HepG2 (cell line): Measurements from ENCODE around the gene AQP5. TPM values are rescaled to one million over a fixed set of nuclear protein-coding genes. Genes with fewer than 3 reads are reported as not detected.

Source experiments
- ATAC-seq: fragments of 200-7000 bp; cut with Tn5 transposase; 3 replicates; pipeline ENCODE4 v1.9.1; 2020; ENCODE audit warnings: mild to moderate bottlenecking, moderate library complexity
- BruUV-seq: library from RNA; stranded (reverse); fragments of 400-500 nt; replicated peaks from 2 replicates; lab custom pipeline; 2021; lab: Mats Ljungman, UMichigan
- CTCF ChIA-PET: fragments of 300-600 bp; formaldehyde crosslinking; extraction: SDS; loops from one replicate; lab custom pipeline; 2021; ENCODE audit warnings: low total read pairs, inconsistent platforms, low intra/inter-chr PET ratio; lab: Yijun Ruan, JAX
- POLR2A ChIA-PET: fragments of 350-600 bp; sonication (Branson Sonifier 250); formaldehyde crosslinking; loops from one replicate; lab custom pipeline; 2020; ENCODE audit warnings: antibody characterized with exemption, inconsistent platforms; lab: Yijun Ruan, JAX
- DNase-seq: peaks from one replicate; pipeline ENCODE4 v3.0.0-alpha.2; 2015; ENCODE audit warnings: low spot score
- FAIRE-seq: peaks from 3 replicates; lab custom pipeline; 2011; peaks lifted over from hg19 to GRCh38; lab: Jason Lieb, UNC
- H2AFZ ChIP-seq: one replicate; pipeline ENCODE4 v1.6.1; 2011; ENCODE audit warnings: low read length, inconsistent platforms
- H3K27ac ChIP-seq: fragments of 300-600 bp; 3 replicates; pipeline ENCODE4 v1.8.0; 2011; ENCODE audit warnings: mixed run types, mild to moderate bottlenecking, mixed read lengths, low read length, inconsistent platforms; ENCODE audit not compliant: insufficient read depth; ENCODE audit errors: extremely low read length
- H3K27me3 ChIP-seq, 2 experiments: fragments of 200-600 bp in 1 of 2; 2 replicates in 1 of 2; 3 replicates in 1 of 2; pipeline versions ENCODE4 v1.6.0 to v1.8.0; 2011; ENCODE audit warnings: low read length in 2 of 2, mild to moderate bottlenecking in 2 of 2, moderate library complexity in 2 of 2, inconsistent platforms in 1 of 2; ENCODE audit not compliant: insufficient read depth in 2 of 2, control insufficient read depth in 1 of 2
- H3K36me3 ChIP-seq, 2 experiments: fragments of 200-600 bp in 1 of 2; replicated peaks in 1 of 2; 2 replicates in 1 of 2; 3 replicates in 1 of 2; pipeline versions ENCODE4 v1.5.1 to v1.8.0; 2011; ENCODE audit warnings: low read length in 2 of 2, inconsistent platforms in 1 of 2; ENCODE audit not compliant: insufficient read depth in 2 of 2, control insufficient read depth in 1 of 2
- H3K4me1 ChIP-seq: 2 replicates; pipeline ENCODE4 v1.5.1; 2012; ENCODE audit warnings: low read length, inconsistent platforms; ENCODE audit not compliant: insufficient read depth
- H3K4me2 ChIP-seq: 2 replicates; pipeline ENCODE4 v1.6.0; 2011; ENCODE audit warnings: low read depth, low read length, inconsistent platforms
- H3K4me3 ChIP-seq, 3 experiments: fragments of 200-600 bp in 1 of 3; sonication (generic), shearing (Covaris generic) in 1 of 3; replicated peaks in 1 of 3; 2 replicates each; pipeline ENCODE4 v1.5.1; 2011 to 2016; ENCODE audit warnings: low read length in 3 of 3, inconsistent platforms in 2 of 3, low read depth in 2 of 3, mild to moderate bottlenecking in 2 of 3, control low read depth in 1 of 3, mixed read lengths in 1 of 3; ENCODE audit not compliant: insufficient read depth in 1 of 3
- H3K79me2 ChIP-seq: one replicate; pipeline ENCODE4 v1.6.1; 2011; ENCODE audit warnings: low read length, inconsistent platforms; ENCODE audit not compliant: insufficient read depth
- H3K9ac ChIP-seq: 2 replicates; pipeline ENCODE4 v1.6.0; 2011; ENCODE audit warnings: mild to moderate bottlenecking, low read depth, low read length, inconsistent platforms; ENCODE audit not compliant: insufficient read depth
- H3K9me3 ChIP-seq: 2 replicates; pipeline ENCODE4 v1.5.1; 2012; ENCODE audit warnings: mild to moderate bottlenecking, low read length
- H4K20me1 ChIP-seq: 2 replicates; pipeline ENCODE4 v1.6.0; 2011; ENCODE audit warnings: inconsistent platforms, mild to moderate bottlenecking, low read length, moderate library complexity; ENCODE audit not compliant: insufficient read depth
- HHEX ChIP-seq: IDR thresholded peaks from 2 replicates; pipeline ENCODE4 v1.6.1; 2016; ENCODE audit warnings: control low read depth
- KMT2B ChIP-seq: IDR thresholded peaks from 2 replicates; pipeline ENCODE4 v1.6.1; 2016; ENCODE audit warnings: missing genetic modification reagents, missing compliant biosample characterization
- ZNF3 ChIP-seq: IDR thresholded peaks from 2 replicates; pipeline ENCODE4 v1.7.0; 2017; ENCODE audit warnings: inconsistent platforms
- ZNF703 ChIP-seq: sonication (generic); formaldehyde crosslinking; IDR thresholded peaks from 2 replicates; pipeline ENCODE4 v1.5.1; 2020; ENCODE audit warnings: missing genetic modification reagents, mild to moderate bottlenecking, moderate library complexity, borderline replicate concordance
- WGBS: methylation state at CpG from one replicate; pipeline ENCODE4 v1.1.6; 2017; ENCODE audit warnings: low lambda C conversion rate; 5-methylcytosine and 5-hydroxymethylcytosine counted together
- in situ Hi-C: cut with HindIII; loops from 2 replicates; pipeline ENCODE4 v1.10.0; 2017; ENCODE audit warnings: low pct_unique_long_range_greater_than_20kb; ENCODE audit not compliant: extremely low pct_ligation_motif_present
- intact Hi-C: fragments of 100-400 bp; cut with micrococcal nuclease; formaldehyde crosslinking; loops from one replicate; pipeline ENCODE4 v1.10.0; 2022; ENCODE audit not compliant: unreplicated experiment
- polyA plus RNA-seq, 8 experiments: library from polyadenylated mRNA; depleted of rRNA in 3 of 8; stranded (reverse) in 7 of 8; unstranded in 1 of 8; fragments of >200 nt; fragmentation: Illumina TruSeq in 4 of 8; extraction: Trizol in 4 of 8; gene quantifications; 2 replicates each; pipeline versions ENCODE4 v1.2.1 to v1.2.3, GENCODE V29; 2011 to 2016; ENCODE audit warnings: low read depth in 4 of 8, missing spikeins in 1 of 8, mixed read lengths in 1 of 8; ENCODE audit not compliant: insufficient read depth in 1 of 8
- total RNA-seq, 5 experiments: library from RNA; depleted of rRNA; stranded (reverse); fragments of >200 nt; fragmentation: Illumina TruSeq; extraction: Trizol; gene quantifications; 2 replicates each; pipeline ENCODE4 v1.2.3, GENCODE V29; 2016; ENCODE audit warnings: low read depth in 1 of 5
- TF ChIP-seq, protein P1 (sequence below): sonication (generic); formaldehyde crosslinking; IDR thresholded peaks from 2 replicates; pipeline ENCODE4 v1.8.0; 2022; ENCODE audit warnings: mild to moderate bottlenecking, missing genetic modification reagents, moderate library complexity

AQP5 gene
- total and polyA plus RNA-seq, 2 of the 13 experiments (the other 11 are each of a cell fraction or from before 2014, with no cell fraction given), result not detected

DNA sequence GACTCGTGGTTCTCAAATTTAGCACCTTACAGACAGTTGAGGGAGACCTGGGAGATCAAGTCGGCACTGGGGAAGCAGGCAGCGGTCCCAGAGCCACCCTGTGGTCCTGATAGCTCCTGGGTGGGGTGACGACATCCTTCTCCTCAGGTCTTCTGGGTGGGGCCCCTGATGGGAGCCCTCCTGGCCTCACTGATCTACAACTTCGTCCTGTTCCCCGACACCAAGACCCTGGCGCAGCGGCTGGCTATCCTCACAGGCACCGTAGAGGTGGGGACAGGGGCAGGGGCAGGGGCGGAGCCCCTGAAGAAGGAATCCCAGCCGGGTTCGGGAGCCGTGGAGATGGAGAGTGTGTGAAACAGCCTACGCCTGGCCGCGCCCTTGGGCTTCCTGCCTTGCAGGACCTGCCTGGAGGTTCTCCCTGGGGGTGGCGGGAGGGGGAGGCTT lies 13.7 kb downstream of the AQP5 start:
- Histone ChIP-seq H3K9ac (peak overlapping the region; percentile 35; the same call in 1 of the 2 replicates), H3K79me2 (no peaks in the 10 kb centered on the region), H3K4me2 (peak overlapping the region; percentile 75), H3K27me3 (peaks cover 1 to 23% of the 10 kb centered on the region in 2 experiments; a peak in 4 of 5 replicates), H3K4me1 (peaks cover 66% of the 10 kb centered on the region), H4K20me1 (no peaks in the 10 kb centered on the region), H3K36me3 (no peaks in the 10 kb centered on the region), H3K4me3 (peak overlapping the region in 2 of 3 experiments; percentile 18 to 63; a peak in 4 of 6 replicates), H3K9me3 (no peaks in the 10 kb centered on the region), H3K27ac (no peak overlapping the region), H2AFZ (no peak overlapping the region)
- no peak for TF ChIP-seq KMT2B (CRISPR knock-in tag)
- 0 out of 2 replicates have a peak, but pooled peaks have one; percentile 29 for TF ChIP-seq ZNF703
- ATAC-seq, result peak; percentile 2; the same call in 2 of the 3 replicates
- intact Hi-C loops, result no loop called here
- 10% methylated on average over 2 of the region's 17 CpGs for WGBS
- DNase-seq, result no peak
- in situ Hi-C loops, result no loop called here
- CTCF ChIA-PET, result interaction anchor here (1.3 kb wide), 1 partner anchor 23 kb away, joined by 3 read pairs; no protein-coding TSS in a partner anchor
- FAIRE-seq, result no peak
- no TSS peak for BruUV-seq
- POLR2A ChIA-PET, result interaction anchor here (1.3 kb wide), 1 partner anchor 109 kb away, joined by 6 read pairs; the partner anchor contains the start of gene SMARCD1

DNA sequence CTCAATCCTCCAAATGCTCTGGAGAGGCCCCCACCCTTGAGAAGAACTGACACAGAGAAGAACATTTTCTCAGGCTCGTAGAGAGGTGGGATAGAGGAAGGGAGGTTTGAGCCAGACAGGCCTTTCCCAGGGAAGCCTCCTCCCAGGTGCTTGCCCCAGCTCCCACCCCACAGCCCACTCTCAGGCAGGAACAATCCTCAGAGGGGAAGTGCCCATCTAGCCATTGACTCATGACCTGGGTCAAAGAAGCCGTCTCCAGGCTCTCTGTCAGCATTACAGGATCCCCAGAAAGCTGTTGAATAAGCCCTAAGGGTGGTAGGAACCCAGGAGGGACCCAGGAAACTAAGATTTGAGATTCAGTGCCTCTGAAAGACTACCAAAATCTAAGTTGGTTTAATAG lies 14.9 kb downstream of the AQP5 start:
- intact Hi-C loops, result no loop called here
- Histone ChIP-seq H3K27ac (no peak overlapping the region), H4K20me1 (no peaks in the 10 kb centered on the region), H3K9me3 (no peaks in the 10 kb centered on the region), H3K27me3 (peaks cover 1 to 12% of the 10 kb centered on the region in 2 experiments; a peak in 3 of 5 replicates), H2AFZ (no peak overlapping the region), H3K9ac (no peak overlapping the region), H3K4me3 (no peak overlapping the region), H3K4me2 (no peak overlapping the region), H3K79me2 (no peaks in the 10 kb centered on the region), H3K4me1 (peaks cover 79% of the 10 kb centered on the region), H3K36me3 (no peaks in the 10 kb centered on the region)
- BruUV-seq, result no TSS peak
- TF ChIP-seq, protein P1, sequence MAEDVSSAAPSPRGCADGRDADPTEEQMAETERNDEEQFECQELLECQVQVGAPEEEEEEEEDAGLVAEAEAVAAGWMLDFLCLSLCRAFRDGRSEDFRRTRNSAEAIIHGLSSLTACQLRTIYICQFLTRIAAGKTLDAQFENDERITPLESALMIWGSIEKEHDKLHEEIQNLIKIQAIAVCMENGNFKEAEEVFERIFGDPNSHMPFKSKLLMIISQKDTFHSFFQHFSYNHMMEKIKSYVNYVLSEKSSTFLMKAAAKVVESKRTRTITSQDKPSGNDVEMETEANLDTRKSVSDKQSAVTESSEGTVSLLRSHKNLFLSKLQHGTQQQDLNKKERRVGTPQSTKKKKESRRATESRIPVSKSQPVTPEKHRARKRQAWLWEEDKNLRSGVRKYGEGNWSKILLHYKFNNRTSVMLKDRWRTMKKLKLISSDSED (CRISPR knock-in tag), result no peak
- TF ChIP-seq ZNF3, result no peak
- TF ChIP-seq HHEX (CRISPR knock-in tag), result no peak
- ATAC-seq, result no peak
- WGBS, result 50% methylated on average over 2 of the region's 2 CpGs
- ChIA-PET POLR2A (no interaction called here), CTCF (no interaction called here)
- in situ Hi-C loops, result no loop called here
- FAIRE-seq, result no peak
- no peak for DNase-seq
